ENCODE results near the gene INPP5A. TPM values are rescaled to one million over a fixed set of nuclear protein-coding genes. Genes with fewer than 3 reads are reported as not detected.

INPP5A gene
- total RNA-seq, 1 donor from 2014 or later = 14.2 TPM

DNA sequence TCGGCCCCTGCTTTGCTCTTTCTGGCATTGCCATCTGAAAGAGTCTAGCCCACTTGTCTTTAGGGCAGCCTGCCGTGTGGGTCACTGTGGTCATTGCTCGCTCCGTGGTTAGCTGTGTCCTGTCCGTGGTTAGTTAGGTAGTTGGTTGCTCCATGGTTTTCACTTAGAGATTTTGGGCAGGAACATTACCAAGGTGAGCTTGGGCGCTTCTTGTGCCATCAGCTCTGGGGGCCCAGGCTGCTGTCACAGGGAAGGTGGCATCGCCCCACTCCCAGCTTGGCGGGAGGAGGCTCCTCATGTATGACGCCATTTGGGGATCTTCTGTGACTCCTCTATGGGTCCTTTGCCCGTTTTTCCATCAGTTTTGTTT lies 53.1 kb downstream of the INPP5A start:
- Histone ChIP-seq H2AFZ (replicated peaks) (no peak overlapping the region), H3K27me3 (no peaks in the 10 kb centered on the region), H3K79me2 (ENCODE audit: low read depth) (no peaks in the 10 kb centered on the region), H3K9me3 (ENCODE audit: low read depth) (no peaks in the 10 kb centered on the region), H3K27ac (no peak overlapping the region), H3K4me2 (no peak overlapping the region), H3F3A (ENCODE audit: low read depth) (no peaks in the 10 kb centered on the region), H3K4me1 (peaks cover 13% of the 10 kb centered on the region), H4K20me1 (ENCODE audit: low read depth) (peaks cover 7% of the 10 kb centered on the region), H3K9ac (no peak overlapping the region), H3K36me3 (no peaks in the 10 kb centered on the region), H3K4me3 (no peak overlapping the region)
- peaks cover 20% of the 10 kb centered on the region for H3K9me3 Mint-ChIP-seq
- peaks cover 12% of the 10 kb centered on the region for H3K36me3 Mint-ChIP-seq
- no peak for DNase-seq (ENCODE audit: low spot score)
- H3K4me3 Mint-ChIP-seq = no peak overlapping the region
- TF ChIP-seq, protein P1, sequence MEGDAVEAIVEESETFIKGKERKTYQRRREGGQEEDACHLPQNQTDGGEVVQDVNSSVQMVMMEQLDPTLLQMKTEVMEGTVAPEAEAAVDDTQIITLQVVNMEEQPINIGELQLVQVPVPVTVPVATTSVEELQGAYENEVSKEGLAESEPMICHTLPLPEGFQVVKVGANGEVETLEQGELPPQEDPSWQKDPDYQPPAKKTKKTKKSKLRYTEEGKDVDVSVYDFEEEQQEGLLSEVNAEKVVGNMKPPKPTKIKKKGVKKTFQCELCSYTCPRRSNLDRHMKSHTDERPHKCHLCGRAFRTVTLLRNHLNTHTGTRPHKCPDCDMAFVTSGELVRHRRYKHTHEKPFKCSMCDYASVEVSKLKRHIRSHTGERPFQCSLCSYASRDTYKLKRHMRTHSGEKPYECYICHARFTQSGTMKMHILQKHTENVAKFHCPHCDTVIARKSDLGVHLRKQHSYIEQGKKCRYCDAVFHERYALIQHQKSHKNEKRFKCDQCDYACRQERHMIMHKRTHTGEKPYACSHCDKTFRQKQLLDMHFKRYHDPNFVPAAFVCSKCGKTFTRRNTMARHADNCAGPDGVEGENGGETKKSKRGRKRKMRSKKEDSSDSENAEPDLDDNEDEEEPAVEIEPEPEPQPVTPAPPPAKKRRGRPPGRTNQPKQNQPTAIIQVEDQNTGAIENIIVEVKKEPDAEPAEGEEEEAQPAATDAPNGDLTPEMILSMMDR (IDR thresholded peaks at IDR 0.05) = no peak
- TF ChIP-seq EZH2 (IDR thresholded peaks at IDR 0.05) (no peak), EZH2phosphoT487 (IDR thresholded peaks at IDR 0.05) (no peak)
- H3K27me3 Mint-ChIP-seq (ENCODE audit: insufficient read depth, low read depth) = peaks cover 6% of the 10 kb centered on the region
- H3K27ac Mint-ChIP-seq = no peak overlapping the region
- H3K4me1 Mint-ChIP-seq = peaks cover 13% of the 10 kb centered on the region

DNA sequence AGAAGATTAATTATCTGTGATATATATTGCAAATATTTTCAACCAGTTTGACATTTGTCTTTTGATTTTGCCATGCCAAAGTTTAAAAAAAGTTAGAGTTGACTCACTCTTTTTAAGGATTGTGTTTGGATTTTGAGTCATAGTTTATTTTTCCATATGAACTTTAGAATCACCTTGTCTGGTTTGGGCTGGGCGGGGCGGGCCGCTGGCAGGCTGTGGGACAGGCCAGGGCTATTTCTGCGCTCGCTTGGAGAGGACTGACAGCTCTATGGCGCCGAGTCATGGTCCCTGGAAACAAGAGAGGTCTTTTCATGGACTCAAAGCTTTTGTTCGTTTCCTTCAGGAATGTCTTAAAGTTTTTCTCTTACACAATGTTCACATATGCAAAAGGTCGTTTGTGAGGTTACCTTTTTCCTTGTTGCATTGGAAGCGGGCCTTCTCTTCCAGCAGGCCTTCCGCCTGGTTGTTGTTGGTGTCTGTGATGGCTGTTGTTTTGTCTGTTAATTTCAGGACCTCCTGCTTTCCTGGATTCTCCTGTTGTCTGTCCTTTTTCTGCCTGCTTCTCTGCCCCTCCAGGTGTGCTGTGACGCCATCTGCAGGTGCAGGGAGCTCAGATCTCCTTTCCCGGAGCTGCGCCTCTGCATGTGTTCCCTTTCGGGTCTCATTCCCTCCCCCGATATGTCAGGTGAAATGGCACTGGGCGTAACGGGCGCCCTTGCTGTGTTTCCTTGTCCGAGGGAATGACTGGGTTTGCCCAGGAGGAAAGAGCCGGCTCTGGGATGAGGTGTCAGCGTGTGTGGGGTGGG lies 53.8 kb downstream of the INPP5A start:
- H3K27ac ChIP-seq = no peak overlapping the region
- H3K9me3 ChIP-seq (ENCODE audit: low read depth) = no peaks in the 10 kb centered on the region
- H4K20me1 ChIP-seq (ENCODE audit: low read depth) = peaks cover 7% of the 10 kb centered on the region
- peaks cover 6% of the 10 kb centered on the region for H3K27me3 Mint-ChIP-seq (ENCODE audit: insufficient read depth, low read depth)
- DNase-seq (ENCODE audit: low spot score) = no peak
- peaks cover 13% of the 10 kb centered on the region for H3K4me1 ChIP-seq
- H3K9ac ChIP-seq = no peak overlapping the region
- no peak overlapping the region for H3K27ac Mint-ChIP-seq
- H3K36me3 ChIP-seq = no peaks in the 10 kb centered on the region
- H3K4me3 Mint-ChIP-seq = no peak overlapping the region
- no peaks in the 10 kb centered on the region for H3K27me3 ChIP-seq
- H3K79me2 ChIP-seq (ENCODE audit: low read depth) = no peaks in the 10 kb centered on the region
- H3F3A ChIP-seq (ENCODE audit: low read depth) = no peaks in the 10 kb centered on the region
- H2AFZ ChIP-seq (replicated peaks) = no peak overlapping the region
- no peak overlapping the region for H3K4me3 ChIP-seq
- TF ChIP-seq EZH2phosphoT487 (IDR thresholded peaks at IDR 0.05) (no peak), EZH2 (IDR thresholded peaks at IDR 0.05) (no peak)
- TF ChIP-seq, protein P1 (IDR thresholded peaks at IDR 0.05) = no peak
- peak overlapping the region; percentile 6 for H3K4me2 ChIP-seq
- H3K9me3 Mint-ChIP-seq = peaks cover 20% of the 10 kb centered on the region
- H3K4me1 Mint-ChIP-seq = peaks cover 13% of the 10 kb centered on the region
- peaks cover 12% of the 10 kb centered on the region for H3K36me3 Mint-ChIP-seq

DNA sequence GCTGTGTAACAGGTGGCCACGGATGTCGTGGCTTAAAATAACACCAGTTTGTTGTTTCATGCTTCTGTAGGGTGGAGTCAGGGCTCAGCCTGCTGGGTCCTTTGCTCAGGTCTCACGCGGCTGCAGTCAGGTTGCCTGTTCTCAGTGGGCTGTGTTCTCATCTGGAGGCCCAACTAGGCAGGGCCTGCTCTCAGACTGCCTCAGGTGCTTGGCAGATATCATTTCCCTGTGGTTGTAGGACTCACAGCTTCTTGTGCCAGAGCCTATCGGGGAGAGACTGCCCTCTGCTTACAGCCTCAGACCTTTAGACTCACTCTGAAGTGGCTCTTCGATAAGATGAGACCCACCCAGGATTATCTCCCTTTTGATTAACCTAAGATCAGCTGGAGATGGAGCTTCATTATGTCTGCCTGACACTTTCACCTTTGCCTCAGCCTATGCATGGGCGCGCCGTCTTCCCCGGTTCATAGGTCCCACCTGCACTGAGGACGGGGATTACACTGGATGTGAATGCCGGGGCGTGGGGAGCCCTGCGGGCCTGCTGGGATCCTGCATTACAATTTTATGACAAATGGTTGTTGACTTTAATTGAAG lies 55.3 kb downstream of the INPP5A start:
- Mint-ChIP-seq H3K9me3 (peaks cover 15% of the 10 kb centered on the region), H3K36me3 (peaks cover 8% of the 10 kb centered on the region), H3K4me1 (peaks cover 10% of the 10 kb centered on the region), H3K4me3 (no peak overlapping the region), H3K27ac (no peak overlapping the region), H3K27me3 (ENCODE audit: insufficient read depth, low read depth) (peaks cover 11% of the 10 kb centered on the region)
- DNase-seq (ENCODE audit: low spot score) = no peak
- H3K9ac ChIP-seq = no peak overlapping the region
- TF ChIP-seq EZH2 (IDR thresholded peaks at IDR 0.05) (no peak), EZH2phosphoT487 (IDR thresholded peaks at IDR 0.05) (no peak)
- TF ChIP-seq, protein P1 (IDR thresholded peaks at IDR 0.05) = no peak
- no peak overlapping the region for H2AFZ ChIP-seq (replicated peaks)
- no peaks in the 10 kb centered on the region for H3K36me3 ChIP-seq
- peaks cover 13% of the 10 kb centered on the region for H3K4me1 ChIP-seq
- H3K4me2 ChIP-seq = no peak overlapping the region
- no peaks in the 10 kb centered on the region for H3K27me3 ChIP-seq
- H4K20me1 ChIP-seq (ENCODE audit: low read depth) = peaks cover 7% of the 10 kb centered on the region
- H3K79me2 ChIP-seq (ENCODE audit: low read depth) = no peaks in the 10 kb centered on the region
- H3F3A ChIP-seq (ENCODE audit: low read depth) = no peaks in the 10 kb centered on the region
- no peaks in the 10 kb centered on the region for H3K9me3 ChIP-seq (ENCODE audit: low read depth)
- H3K27ac ChIP-seq = no peak overlapping the region
- H3K4me3 ChIP-seq = no peak overlapping the region
